Uterus (tissue), 4 donors: ENCODE results near the gene DERL3. TPM values are rescaled to one million over a fixed set of nuclear protein-coding genes. Genes with fewer than 3 reads are reported as not detected.
A peak's percentile ranks its signal among the peaks of the same experiment; 100 is the strongest.

Experiments
- DNase-seq, 2 donors: peaks; one replicate each; pipeline ENCODE4 v3.0.0-alpha.2; 2019 to 2020
- H3K27ac ChIP-seq, 2 donors: fragments of 200-600 bp; sonication (generic); 1 replicate in 1 of 2; 2 replicates in 1 of 2; pipeline ENCODE4 v1.5.1; 2016 to 2018
- H3K27me3 ChIP-seq, 2 donors: fragments of 200-600 bp; sonication (generic); one replicate each; pipeline ENCODE4 v1.5.1; 2018 to 2019; ENCODE audit warnings: control low read depth in 1 of 2
- H3K36me3 ChIP-seq, 2 donors: fragments of 200-600 bp; sonication (generic); one replicate each; pipeline ENCODE4 v1.5.1; 2019; ENCODE audit warnings: control low read depth in 1 of 2
- H3K4me1 ChIP-seq, 2 donors: fragments of 200-600 bp; sonication (generic); one replicate each; pipeline ENCODE4 v1.5.1; 2018 to 2019; ENCODE audit warnings: control low read depth in 1 of 2
- H3K4me3 ChIP-seq, 2 donors: fragments of 200-600 bp; sonication (generic); 1 replicate in 1 of 2; 2 replicates in 1 of 2; pipeline ENCODE4 v1.5.1; 2018 to 2019; ENCODE audit warnings: mild to moderate bottlenecking in 1 of 2
- H3K9me3 ChIP-seq, 2 donors: fragments of 200-600 bp; sonication (generic); one replicate each; pipeline ENCODE4 v1.5.1; 2019; ENCODE audit warnings: control low read depth in 1 of 2
- CTCF ChIP-seq, 4 experiments: fragments of 200-600 bp in 2 of 4; fragments of 450-650 bp in 2 of 4; sonication (generic) in 2 of 4; IDR thresholded peaks; one replicate each; pipeline ENCODE4 v1.5.1; 2016 to 2019; ENCODE audit warnings: antibody characterized with exemption in 4 of 4, mild to moderate bottlenecking in 2 of 4, moderate library complexity in 1 of 4
- POLR2A ChIP-seq, 2 donors: fragments of 450-650 bp; IDR thresholded peaks; one replicate each; pipeline ENCODE4 v1.6.1; 2016; ENCODE audit warnings: antibody characterized with exemption in 2 of 2, mild to moderate bottlenecking in 1 of 2, moderate library complexity in 1 of 2
- intact Hi-C: fragments of 100-400 bp; cut with DNase I; formaldehyde crosslinking; loops from one replicate; pipeline ENCODE4 v1.15.1; 2023; ENCODE audit warnings: low total_unique reads
- total RNA-seq, 4 donors: library from RNA; depleted of rRNA in 3 of 4; stranded (reverse); fragments of >200 nt in 3 of 4; gene quantifications; one replicate each; pipeline versions ENCODE4 v1.1.0 to v1.2.4, GENCODE V29; 2014 to 2023
- donor health status: DM: yes; HTN: yes; CAD: no.

DERL3 gene
- 1 to 10 TPM in 1 of 4 donors, under 1 TPM in 1, not detected in 2; 0.95 to 1.2 TPM for total RNA-seq

DNA sequence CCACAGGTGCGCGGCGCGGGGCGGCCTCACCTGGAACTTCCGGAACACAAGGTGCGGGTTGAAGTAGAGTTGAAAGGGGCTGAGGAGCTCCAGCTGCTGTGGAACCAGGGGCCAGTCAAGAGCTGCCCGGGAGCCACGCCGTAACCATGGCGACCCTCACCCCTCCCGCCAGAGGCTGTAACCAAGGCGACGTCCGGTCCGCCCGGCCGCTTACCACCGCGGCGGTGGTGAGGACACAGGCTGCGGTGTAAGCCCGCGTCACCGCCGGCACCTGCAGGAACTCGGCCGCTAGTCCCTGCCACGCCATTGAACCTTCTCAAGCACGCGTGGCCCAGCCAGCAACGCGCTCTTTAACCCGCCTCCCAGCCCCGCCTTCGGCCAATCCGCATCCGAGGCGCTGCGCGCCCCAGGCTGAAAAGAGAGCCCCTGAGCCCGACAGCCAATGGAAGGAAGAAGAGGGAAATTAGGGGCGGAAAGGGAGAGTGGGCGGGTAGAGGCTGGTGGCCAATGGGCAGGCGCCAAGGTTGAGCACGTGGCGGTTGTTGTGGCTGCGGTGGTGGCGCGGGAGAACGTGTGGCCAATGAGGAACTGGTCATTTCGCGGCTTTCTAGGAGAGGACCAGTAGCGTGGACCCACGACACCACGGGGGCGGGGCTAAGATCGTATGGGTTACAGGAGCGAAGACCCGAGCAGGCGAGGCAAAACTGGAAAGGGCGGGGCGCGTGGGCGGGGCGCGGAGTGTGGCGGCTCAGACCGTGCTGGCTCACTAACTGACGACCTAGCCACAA, at the start of gene DERL3:
Gene DERL3 (minus strand): TSS at position 326 of the 788 bp plus-strand sequence. CDS start 19 bp downstream, at position 307.
- TF ChIP-seq POLR2A (IDR thresholded peaks at IDR 0.05) (no peak), CTCF (IDR thresholded peaks at IDR 0.05) (no peak)
- no peaks in the 10 kb centered on the region for H3K36me3 ChIP-seq
- intact Hi-C loops, result no loop called here
- H3K27ac ChIP-seq, result no peak within 1 kb of the TSS
- no peaks in the 10 kb centered on the region for H3K9me3 ChIP-seq
- H3K4me1 ChIP-seq, result peaks cover 0 to 15% of the 10 kb centered on the region in 2 donors
- H3K4me3 ChIP-seq, result peak within 1 kb of the TSS; percentile 15 to 33
- no peaks in the 10 kb centered on the region for H3K27me3 ChIP-seq
- peak; percentile 89 to 92 for DNase-seq

- Histone ChIP-seq H3K9me3 (no peaks in the 10 kb centered on the region), H3K4me3 (no peak overlapping the region), H3K4me1 (no peaks in the 10 kb centered on the region), H3K36me3 (no peaks in the 10 kb centered on the region), H3K27ac (no peak overlapping the region), H3K27me3 (no peaks in the 10 kb centered on the region)
- DNase-seq, result no peak
- intact Hi-C loops, result no loop called here
- TF ChIP-seq CTCF (IDR thresholded peaks at IDR 0.05) (no peak), POLR2A (IDR thresholded peaks at IDR 0.05) (no peak)
These were observed 45.3 kb upstream of the DERL3 start for GRCh38 chr22:23884140-23884539.

DNA sequence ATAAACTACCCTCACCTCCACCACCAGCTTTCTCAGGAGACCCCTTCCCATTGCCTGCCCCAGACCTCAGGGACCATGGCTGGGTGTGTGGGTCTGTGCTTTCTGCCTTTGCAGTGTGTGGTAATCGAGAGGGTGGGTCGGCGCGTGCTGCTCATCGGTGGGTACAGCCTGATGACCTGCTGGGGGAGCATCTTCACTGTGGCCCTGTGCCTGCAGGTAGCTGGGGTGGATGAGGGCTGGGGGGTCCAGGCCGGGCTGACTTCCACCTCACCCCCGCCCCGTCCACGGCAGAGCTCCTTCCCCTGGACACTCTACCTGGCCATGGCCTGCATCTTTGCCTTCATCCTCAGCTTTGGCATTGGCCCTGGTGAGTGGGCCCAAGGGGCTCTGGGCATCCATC, 44.9 kb upstream of the DERL3 start:
- DNase-seq, result no peak
- Histone ChIP-seq H3K36me3 (no peaks in the 10 kb centered on the region), H3K4me3 (no peak overlapping the region), H3K27ac (no peak overlapping the region), H3K27me3 (no peaks in the 10 kb centered on the region), H3K4me1 (no peaks in the 10 kb centered on the region), H3K9me3 (no peaks in the 10 kb centered on the region)
- TF ChIP-seq CTCF (IDR thresholded peaks at IDR 0.05) (no peak), POLR2A (IDR thresholded peaks at IDR 0.05) (no peak)
- intact Hi-C loops, result no loop called here

GRCh38 chr22:23882370-23882769, 43.6 kb upstream of the DERL3 start:
- no peaks in the 10 kb centered on the region for H3K36me3 ChIP-seq
- intact Hi-C loops, result no loop called here
- no peak for DNase-seq
- H3K27me3 ChIP-seq, result no peaks in the 10 kb centered on the region
- H3K4me1 ChIP-seq, result no peaks in the 10 kb centered on the region
- H3K4me3 ChIP-seq, result no peak overlapping the region
- H3K9me3 ChIP-seq, result no peaks in the 10 kb centered on the region
- no peak for TF ChIP-seq CTCF (IDR thresholded peaks at IDR 0.05)
- TF ChIP-seq POLR2A (IDR thresholded peaks at IDR 0.05), result no peak
- H3K27ac ChIP-seq, result no peak overlapping the region

DNA sequence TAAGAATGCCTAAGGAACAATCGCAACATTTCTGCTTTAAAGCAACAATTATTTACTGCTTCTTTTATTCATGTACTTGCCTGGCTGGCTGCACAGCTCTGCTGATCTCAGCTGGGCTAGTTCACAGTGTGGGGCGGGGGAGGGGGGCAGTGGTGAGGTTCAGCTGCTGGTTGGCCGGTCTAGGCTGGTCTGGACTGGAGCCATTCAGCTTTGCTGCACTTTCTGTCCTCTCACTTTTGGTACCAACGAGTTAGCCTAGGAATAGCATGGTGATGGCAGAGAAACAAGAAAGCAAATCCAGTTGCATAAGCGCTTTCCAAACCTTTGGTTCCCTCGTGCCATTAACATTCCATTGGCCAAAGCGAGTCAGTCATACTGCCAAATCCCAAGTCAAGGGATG, 39.4 kb upstream of the DERL3 start:
- H3K36me3 ChIP-seq, result no peaks in the 10 kb centered on the region
- H3K27me3 ChIP-seq, result no peaks in the 10 kb centered on the region
- no peaks in the 10 kb centered on the region for H3K9me3 ChIP-seq
- intact Hi-C loops, result no loop called here
- TF ChIP-seq POLR2A (IDR thresholded peaks at IDR 0.05) (no peak), CTCF (IDR thresholded peaks at IDR 0.05) (no peak)
- no peak overlapping the region for H3K4me3 ChIP-seq
- DNase-seq, result no peak
- H3K27ac ChIP-seq, result no peak overlapping the region
- no peaks in the 10 kb centered on the region for H3K4me1 ChIP-seq
